K562 (cell line): ENCODE measurements around the gene USP37. TPM values are rescaled to one million over a fixed set of nuclear protein-coding genes. Genes with fewer than 3 reads are reported as not detected.

Source experiments
- E2F8 ChIP-seq: fragments of 450-650 bp; IDR thresholded peaks from 2 replicates; pipeline ENCODE4 v1.7.1; 2018; ENCODE audit warnings: mild to moderate bottlenecking, low read depth; ENCODE audit not compliant: partially characterized antibody
- EHMT2 ChIP-seq: fragments of 450-650 bp; IDR thresholded peaks from 2 replicates; pipeline ENCODE4 v1.6.1; 2018; ENCODE audit warnings: antibody characterized with exemption
- FOXJ3 ChIP-seq: sonication (generic); formaldehyde crosslinking; IDR thresholded peaks from 2 replicates; pipeline ENCODE4 v1.4.0; 2020; ENCODE audit warnings: mild to moderate bottlenecking, missing genetic modification reagents
- MEIS2 ChIP-seq: fragments of 450-650 bp; IDR thresholded peaks from 2 replicates; pipeline ENCODE4 v1.6.1; 2014; ENCODE audit warnings: mild to moderate bottlenecking; ENCODE audit not compliant: partially characterized antibody
- MGA ChIP-seq: fragments of 450-650 bp; IDR thresholded peaks from 2 replicates; pipeline ENCODE4 v1.6.1; 2016; ENCODE audit warnings: mild to moderate bottlenecking, moderate library complexity
- MLX ChIP-seq, 2 experiments: fragments of 450-650 bp in 1 of 2; sonication (generic) in 1 of 2; formaldehyde crosslinking; conservative IDR thresholded peaks; 2 replicates each; pipeline versions ENCODE4 v1.4.0 to v1.8.1; 2020 to 2022; ENCODE audit warnings: mild to moderate bottlenecking in 1 of 2, missing genetic modification reagents in 1 of 2
- POLR2G ChIP-seq: fragments of 200-400 bp; formaldehyde crosslinking; IDR thresholded peaks from 2 replicates; pipeline ENCODE4 v1.6.1; 2017; ENCODE audit warnings: low read depth, mild to moderate bottlenecking, antibody characterized with exemption, low read length, moderate library complexity
- SRSF3 ChIP-seq: fragments of 200-400 bp; formaldehyde crosslinking; IDR thresholded peaks from 2 replicates; pipeline ENCODE4 v1.6.1; 2016; ENCODE audit warnings: mild to moderate bottlenecking, low read length, moderate library complexity; ENCODE audit not compliant: insufficient read depth
- TCFL5 ChIP-seq: fragments of 250-450 bp; sonication (Bioruptor Pico); conservative IDR thresholded peaks from 2 replicates; pipeline ENCODE4 v1.6.1; 2021; ENCODE audit warnings: mild to moderate bottlenecking, moderate library complexity, matching md5 sums
- ZKSCAN3 ChIP-seq: fragments of 250-450 bp; sonication (Bioruptor Pico); IDR thresholded peaks from 2 replicates; pipeline ENCODE4 v1.4.0; 2020
- ZNF311 ChIP-seq: fragments of 250-450 bp; sonication (Bioruptor Pico); IDR thresholded peaks from 2 replicates; pipeline ENCODE4 v1.4.0; 2020; ENCODE audit warnings: mild to moderate bottlenecking, moderate library complexity
- ZNF316 ChIP-seq: fragments of 450-650 bp; IDR thresholded peaks from 2 replicates; pipeline ENCODE4 v1.6.1; 2016
- polyA plus RNA-seq, 8 experiments: library from polyadenylated mRNA; depleted of rRNA in 4 of 8; stranded (reverse) in 5 of 8; unstranded in 3 of 8; fragments of >200 nt; fragmentation: Nextera tagmentation in 2 of 8; fragmentation: Illumina TruSeq in 1 of 8; extraction: Ambion mirVana in 2 of 8; extraction: Trizol in 1 of 8; gene quantifications; 2 replicates each; pipeline versions ENCODE4 v1.2.1 to v1.2.3, GENCODE V29; 2011 to 2014; ENCODE audit warnings: inconsistent platforms in 1 of 8, missing spikeins in 1 of 8
- total RNA-seq, 7 experiments: library from RNA; depleted of rRNA in 6 of 7; stranded (reverse); fragments of >200 nt in 6 of 7; fragmentation: Illumina TruSeq in 2 of 7; extraction: Trizol in 2 of 7; gene quantifications; 2 replicates each; pipeline versions ENCODE4 v1.2.1 to v1.2.3, GENCODE V29; 2011 to 2021; ENCODE audit warnings: low replicate concordance in 1 of 7
- TF ChIP-seq, protein P1 (sequence below): fragments of 450-650 bp; formaldehyde crosslinking; conservative IDR thresholded peaks from 2 replicates; pipeline ENCODE4 v1.4.0; 2022; ENCODE audit warnings: mild to moderate bottlenecking, missing genetic modification characterization

The USP37 gene
- total and polyA plus RNA-seq, 9 of the 15 experiments (the other 6 are each of a cell fraction or from before 2014, with no cell fraction given), result 2.0 to 14.2 (median 8.5) TPM

DNA sequence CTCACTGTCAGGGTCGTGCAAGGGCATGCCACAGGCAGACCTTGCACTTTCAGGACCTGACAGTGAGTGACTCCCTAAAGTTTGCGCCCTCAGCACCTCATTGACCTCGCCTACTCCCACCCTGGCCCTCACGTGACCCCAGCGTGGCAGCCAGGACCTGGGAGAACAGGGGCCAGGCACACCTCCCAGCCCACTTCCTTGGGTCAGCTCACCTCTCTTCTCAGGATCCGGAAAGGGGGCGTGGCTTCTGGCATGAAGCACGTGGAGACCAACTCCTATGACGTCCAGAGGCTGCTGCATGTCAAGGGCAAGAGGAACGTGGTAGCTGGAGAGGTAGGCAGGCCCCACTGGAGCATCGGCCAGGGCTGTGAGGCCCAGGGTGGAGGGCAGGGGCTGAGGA, 140.4 kb downstream of the USP37 start (continued):
- no peak for TF ChIP-seq TCFL5 (CRISPR knock-in tag)
- TF ChIP-seq FOXJ3, result no peak
- no peak for TF ChIP-seq EHMT2
- TF ChIP-seq MLX (CRISPR knock-in tag; conservative IDR thresholded peaks at IDR 0.05), result no peak
- no peak for TF ChIP-seq POLR2G
- TF ChIP-seq MEIS2, result no peak
- no peak for TF ChIP-seq ZKSCAN3
- TF ChIP-seq SRSF3, result no peak
- no peak for TF ChIP-seq ZNF316
- TF ChIP-seq, protein P1, sequence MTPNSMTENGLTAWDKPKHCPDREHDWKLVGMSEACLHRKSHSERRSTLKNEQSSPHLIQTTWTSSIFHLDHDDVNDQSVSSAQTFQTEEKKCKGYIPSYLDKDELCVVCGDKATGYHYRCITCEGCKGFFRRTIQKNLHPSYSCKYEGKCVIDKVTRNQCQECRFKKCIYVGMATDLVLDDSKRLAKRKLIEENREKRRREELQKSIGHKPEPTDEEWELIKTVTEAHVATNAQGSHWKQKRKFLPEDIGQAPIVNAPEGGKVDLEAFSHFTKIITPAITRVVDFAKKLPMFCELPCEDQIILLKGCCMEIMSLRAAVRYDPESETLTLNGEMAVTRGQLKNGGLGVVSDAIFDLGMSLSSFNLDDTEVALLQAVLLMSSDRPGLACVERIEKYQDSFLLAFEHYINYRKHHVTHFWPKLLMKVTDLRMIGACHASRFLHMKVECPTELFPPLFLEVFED (CRISPR knock-in tag), result no peak
- TF ChIP-seq MGA, result peak; percentile 58; the same call in 1 of the 2 replicates
- TF ChIP-seq ZNF311 (CRISPR knock-in tag), result no peak
- no peak for TF ChIP-seq E2F8
